HG03025 (cell line): ENCODE results near the gene ORAI1.
"Not testable (repeated sequence)": the region's sequence is repeated elsewhere in the genome, so short reads cannot be mapped to it uniquely, and the experiment has no call there.

Source experiments
- ATAC-seq: cut with Tn5 transposase; IDR thresholded peaks from one replicate; pipeline ENCODE4 v1.9.1; 2021; ENCODE audit warnings: mild to moderate bottlenecking, moderate library complexity; ENCODE audit not compliant: unreplicated experiment, low FRiP score

ORAI1 gene

GRCh38 chr12:121626087-121626852 lies at the start of gene ORAI1:
ORAI1 (plus strand) TSS chr12:121626530.
- ATAC-seq: peak; percentile 63

- ATAC-seq: no peak
Measured at GRCh38 chr12:121576851-121577391, 49.4 kb upstream of the ORAI1 start.

- no peak for ATAC-seq
Measured at GRCh38 chr12:121577443-121578180, 48.7 kb upstream of the ORAI1 start.

- no peak for ATAC-seq
Measured at GRCh38 chr12:121578230-121579189, 47.8 kb upstream of the ORAI1 start.

- no peak for ATAC-seq
Measured at GRCh38 chr12:121579190-121579791, 47.0 kb upstream of the ORAI1 start.

GRCh38 chr12:121579981-121580868 lies 46.1 kb upstream of the ORAI1 start:
- ATAC-seq: no peak

GRCh38 chr12:121580959-121581685 lies 45.2 kb upstream of the ORAI1 start, which contains the start of gene KDM2B:
KDM2B (minus strand) TSS chr12:121581023; CDS start chr12:121580911, 112 bp downstream.
- ATAC-seq: no peak

- ATAC-seq: no peak
Measured at GRCh38 chr12:121581686-121582429, 44.5 kb upstream of the ORAI1 start.

- ATAC-seq: no peak
Measured at GRCh38 chr12:121582583-121583333, 43.6 kb upstream of the ORAI1 start.

- not testable (repeated sequence) for ATAC-seq
Measured at GRCh38 chr12:121583334-121583661, 43.0 kb upstream of the ORAI1 start.

- not testable (repeated sequence) for ATAC-seq
Measured at GRCh38 chr12:121584885-121585284, 41.4 kb upstream of the ORAI1 start.

GRCh38 chr12:121590476-121591143 lies 35.7 kb upstream of the ORAI1 start:
- ATAC-seq: no peak

GRCh38 chr12:121592320-121592719 lies 34.0 kb upstream of the ORAI1 start:
- no peak for ATAC-seq

GRCh38 chr12:121595520-121595919 lies 30.8 kb upstream of the ORAI1 start:
- ATAC-seq: no peak

GRCh38 chr12:121596526-121596925 lies 29.8 kb upstream of the ORAI1 start:
- ATAC-seq: no peak

- no peak for ATAC-seq
Measured at GRCh38 chr12:121600702-121601336, 25.5 kb upstream of the ORAI1 start.
